Activated CD4-positive, alpha-beta T cell treated with anti-CD3 and anti-CD28 coated beads, Interleukin-2, amount 50 U/mL, for 4 hours (primary cell): ENCODE results near the gene LTBP1.
"Not testable (repeated sequence)": the region's sequence is repeated elsewhere in the genome, so short reads cannot be mapped to it uniquely, and the experiment has no call there.

Source experiments
- DNase-seq, 2 experiments: peaks; one replicate each; pipeline ENCODE4 v3.0.0-alpha.2; 2020

LTBP1 gene

DNA sequence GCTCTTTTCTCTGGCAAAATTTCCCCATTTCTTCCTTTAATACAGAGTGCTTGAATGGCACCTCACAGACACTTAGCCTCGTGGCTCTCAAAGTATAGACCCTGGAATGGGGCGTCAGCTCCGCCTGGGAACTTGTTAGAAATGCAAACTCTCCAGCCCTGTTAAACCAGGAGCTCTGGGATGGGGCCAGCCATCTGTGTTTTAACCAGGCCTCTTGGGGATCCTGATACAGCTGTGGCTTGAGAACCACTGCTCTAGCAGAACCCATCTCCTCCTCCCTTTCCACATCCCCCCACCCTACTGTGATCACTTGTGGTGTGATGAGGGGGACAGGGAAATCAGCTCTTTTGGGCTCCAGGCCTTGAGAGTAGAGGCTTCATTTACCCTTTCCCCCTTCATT, 15.9 kb downstream of the LTBP1 start:
- DNase-seq = no peak

DNA sequence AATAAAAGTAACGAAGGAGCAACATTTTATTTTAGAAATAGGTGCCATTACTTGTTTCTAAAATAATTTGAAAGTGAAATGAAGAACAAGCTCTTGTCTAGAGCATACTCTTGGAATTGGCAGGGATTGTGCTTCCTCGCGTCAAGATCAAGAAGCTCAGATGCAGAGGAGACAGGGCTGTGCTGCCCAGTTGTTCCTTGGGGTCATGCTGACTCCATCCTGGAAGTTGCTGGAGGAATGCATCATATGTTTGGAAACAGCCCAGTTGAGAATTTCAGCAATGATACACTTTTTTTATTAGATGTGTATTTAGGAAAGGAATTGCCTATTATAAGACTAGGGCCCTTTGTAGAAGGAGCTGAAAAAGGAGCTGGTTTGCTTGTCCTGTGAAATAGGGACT, 17.2 kb downstream of the LTBP1 start:
- no peak for DNase-seq

DNA sequence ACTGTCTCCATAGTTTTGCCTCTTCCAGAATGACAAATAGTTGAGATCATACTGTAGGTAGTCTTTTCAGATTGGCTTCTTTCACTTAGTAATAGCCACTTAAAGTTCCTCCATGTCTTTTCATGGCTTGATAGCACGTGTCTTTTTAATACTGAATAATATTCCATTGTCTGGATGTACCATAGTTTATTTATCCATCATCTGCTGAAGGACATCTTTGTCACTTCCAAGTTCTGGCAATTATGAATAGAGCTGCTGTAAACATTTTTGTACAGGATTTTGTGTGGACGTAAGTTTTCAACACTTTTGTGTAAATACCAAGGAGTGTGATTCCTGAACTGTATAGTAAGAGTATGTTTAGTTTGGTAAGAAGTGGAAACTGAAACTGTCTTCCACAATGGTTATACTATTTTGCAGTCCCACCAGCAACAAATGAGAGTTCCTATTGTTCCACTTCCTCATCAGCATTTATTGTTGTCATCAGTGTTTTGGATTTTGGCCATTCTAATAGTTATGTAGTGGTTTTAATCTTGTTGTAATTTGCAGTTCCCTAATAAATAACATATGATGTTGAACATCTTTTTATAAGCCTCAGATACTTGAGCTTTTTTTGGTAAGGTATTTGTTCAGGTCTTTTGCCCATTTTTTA, 18.9 kb downstream of the LTBP1 start:
- DNase-seq = no peak

DNA sequence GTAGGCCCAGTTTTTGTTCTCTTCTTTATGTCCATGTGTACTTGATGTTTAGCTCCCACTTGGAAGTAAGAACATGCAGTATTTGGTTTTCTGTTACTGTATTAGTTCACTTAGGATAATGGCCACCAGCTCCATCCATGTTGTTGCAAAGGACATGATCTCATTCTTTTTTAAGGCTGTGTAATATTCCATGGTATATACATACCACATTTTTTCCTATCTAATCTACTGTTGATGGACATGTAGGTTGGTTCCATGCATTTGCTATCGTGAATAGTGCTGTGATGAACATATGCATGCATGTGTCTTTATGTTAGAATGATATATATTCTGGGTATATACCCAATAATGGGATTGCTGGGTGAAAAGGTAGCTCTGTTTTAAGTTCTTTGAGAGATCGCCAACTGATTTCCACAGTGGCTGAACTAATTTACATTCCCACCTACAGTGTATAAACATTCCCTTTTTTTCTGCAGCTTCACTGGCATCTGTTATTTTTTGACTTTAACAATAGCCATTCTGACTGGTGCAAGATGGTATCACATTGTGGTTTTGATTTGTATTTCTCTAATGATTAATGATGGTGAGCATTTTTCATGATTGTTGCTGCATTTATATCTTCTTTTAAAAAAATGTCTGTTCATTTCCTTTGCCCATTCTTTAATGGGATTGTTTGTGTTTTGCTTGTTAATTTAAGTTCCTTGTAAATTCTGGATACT, 22.9 kb downstream of the LTBP1 start:
- no peak for DNase-seq

DNA sequence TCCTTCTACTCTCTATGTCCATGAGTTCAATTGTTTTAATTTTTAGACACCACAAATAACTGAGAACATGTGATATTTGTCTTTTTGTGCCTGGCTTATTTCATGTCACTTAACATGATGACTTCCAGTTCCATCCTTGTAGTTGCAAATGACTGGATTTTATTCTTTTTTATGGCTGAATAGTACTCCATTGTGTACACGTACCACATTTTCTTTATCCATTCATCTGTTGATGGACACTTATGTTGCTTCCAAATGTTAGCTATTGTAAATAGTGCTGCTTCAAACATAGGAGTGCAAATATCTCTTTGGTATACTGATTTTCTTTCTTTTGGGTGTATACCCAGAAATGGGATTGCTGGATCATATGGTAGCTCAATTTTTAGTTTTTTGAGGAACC, 27.0 kb downstream of the LTBP1 start:
- DNase-seq = not testable (repeated sequence)

DNA sequence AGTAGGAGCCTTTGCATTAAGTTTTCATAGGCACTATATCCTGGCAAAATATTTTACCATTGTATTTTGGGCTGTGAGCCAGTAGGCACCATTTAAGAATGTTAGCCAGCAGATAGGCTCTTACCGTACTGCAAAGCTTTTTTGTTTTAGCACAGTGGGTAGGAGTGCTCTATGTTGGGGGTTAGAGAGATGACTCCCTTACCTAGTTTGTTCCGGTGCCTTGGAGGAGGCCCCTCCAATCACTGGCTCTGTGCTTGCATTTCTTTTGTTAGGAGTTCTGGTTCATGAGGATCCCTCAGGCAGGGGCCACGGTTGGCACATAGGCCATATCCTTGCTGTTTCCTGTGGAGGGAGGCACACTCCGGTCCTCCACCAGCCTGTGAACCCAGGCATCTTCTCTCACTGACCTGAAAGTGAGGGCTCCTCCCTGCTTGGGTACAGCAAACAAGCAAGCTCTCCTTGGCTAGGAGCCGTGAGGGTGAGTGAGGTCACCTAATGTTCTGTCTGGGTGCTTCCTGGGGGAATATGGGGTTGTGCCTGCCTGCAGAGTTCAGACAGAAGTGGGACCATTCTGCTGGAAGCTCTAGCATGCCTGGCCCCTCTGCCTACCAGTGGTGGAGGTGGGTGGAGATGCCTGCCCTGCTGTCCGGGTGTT, 29.8 kb downstream of the LTBP1 start:
- DNase-seq = no peak

DNA sequence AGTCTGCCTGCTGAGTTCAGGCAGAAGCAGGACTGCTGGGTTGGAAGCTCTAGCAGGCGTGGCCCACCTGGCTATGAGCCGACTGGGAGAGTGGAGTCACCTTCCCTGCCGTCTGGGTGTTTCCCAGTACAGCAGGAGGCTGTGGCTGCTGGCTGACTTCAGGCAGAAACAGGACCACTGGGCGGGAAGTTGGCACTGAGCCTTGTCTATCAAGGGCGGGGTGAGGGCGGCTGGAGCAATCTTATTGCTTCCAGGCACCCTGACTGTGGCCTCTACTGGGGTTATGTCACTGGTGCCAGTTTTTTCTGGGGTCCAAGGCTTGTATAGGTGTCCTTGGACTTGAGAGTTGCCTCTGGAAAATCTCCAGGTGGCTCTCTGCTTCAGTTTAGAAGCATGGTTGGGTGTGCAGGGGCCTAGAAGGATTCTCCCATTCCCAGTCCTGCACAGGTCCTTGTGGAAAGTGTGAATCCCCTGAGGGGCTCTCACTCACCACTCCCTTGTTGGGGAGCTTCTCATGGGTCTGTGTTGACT, 30.5 kb downstream of the LTBP1 start:
- DNase-seq = no peak

DNA sequence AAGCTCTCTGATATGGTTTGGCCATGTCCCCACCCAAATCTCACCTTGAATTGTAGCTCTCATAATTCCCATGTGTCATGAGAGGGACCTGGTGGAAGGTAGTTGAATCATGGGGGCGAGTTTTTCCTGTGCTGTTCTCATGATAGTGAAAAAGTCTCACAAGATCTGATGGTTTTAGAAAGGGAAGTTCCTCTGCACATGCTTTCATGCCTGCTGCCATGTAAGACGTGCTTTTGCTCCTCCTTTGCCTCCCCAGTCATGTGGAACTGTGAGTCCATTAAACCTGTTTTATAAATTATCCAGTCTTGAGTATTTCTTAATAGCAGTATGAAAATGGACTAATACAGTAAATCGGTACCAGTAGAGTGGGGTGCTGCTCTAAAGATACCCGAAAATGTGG, 34.9 kb downstream of the LTBP1 start:
- DNase-seq = no peak

DNA sequence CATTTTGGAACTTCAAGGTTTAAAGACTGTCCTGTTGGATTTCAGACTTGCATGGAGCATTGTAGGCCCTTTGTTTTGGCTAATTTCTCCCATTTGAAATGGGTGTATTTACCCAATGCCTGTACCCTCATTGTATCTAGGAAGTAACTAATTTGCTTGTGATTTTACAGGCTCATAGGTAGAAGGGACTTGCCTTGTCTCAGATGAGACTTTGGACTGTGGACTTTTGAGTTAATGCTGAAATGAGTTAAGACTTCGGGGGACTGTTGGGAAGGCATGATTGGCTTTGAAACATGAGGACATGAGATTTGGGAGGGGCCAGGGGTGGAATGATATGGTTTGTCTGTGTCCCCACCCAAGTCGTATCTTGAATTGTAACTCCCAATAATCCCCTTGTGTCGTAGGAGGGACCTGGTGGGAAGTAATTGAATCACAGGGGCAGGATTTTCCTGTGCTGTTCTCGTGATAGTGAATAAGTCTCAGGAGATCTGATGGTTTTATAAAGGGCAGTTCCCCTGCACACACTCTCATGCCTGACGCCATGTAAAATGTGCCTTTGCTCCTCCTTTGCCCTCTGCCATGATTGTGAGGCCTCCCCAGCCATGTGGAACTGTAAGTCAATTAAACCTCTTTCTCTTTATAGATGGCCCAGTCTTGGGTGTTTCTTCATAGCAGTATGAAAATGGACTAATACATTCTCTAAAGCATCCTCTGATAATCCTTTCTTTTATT, 36.6 kb downstream of the LTBP1 start:
- DNase-seq = not testable (repeated sequence)

DNA sequence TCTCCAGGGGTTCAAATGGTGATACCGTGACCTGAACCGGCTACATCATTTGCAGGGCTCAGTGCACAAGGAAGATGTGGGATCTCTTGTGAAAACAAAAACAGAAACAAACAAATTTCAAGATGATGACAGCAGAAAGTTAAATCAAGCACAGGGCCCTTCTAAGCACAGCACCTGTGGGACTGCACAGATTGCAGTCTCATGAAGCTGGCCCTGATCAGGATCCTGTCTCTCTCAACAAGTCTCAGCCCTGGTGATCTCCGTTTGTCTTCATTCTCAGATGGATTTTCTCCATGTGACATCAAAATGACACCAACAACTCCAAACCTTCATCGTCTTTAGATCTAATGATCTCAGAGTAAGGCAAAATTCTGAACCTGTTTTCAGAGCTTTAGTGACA, 39.7 kb downstream of the LTBP1 start:
- no peak for DNase-seq

DNA sequence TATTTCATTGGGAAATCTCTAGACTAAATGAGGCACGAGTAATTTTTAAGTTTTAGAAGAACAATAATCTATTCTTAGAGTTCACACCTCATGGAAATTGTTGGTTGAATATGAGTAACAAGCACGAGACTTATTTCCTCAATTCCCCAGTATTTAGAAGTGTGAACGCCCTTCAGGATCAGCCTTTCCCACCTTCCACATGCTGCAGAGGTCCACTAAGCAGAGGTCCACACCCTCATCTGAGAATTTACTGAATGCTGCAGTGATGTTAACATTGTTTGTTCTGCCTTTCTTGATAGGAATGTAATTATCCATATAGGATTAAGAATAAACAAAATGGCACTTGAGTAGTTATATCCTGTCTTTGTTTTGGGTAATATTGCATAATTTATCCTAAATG, 41.8 kb downstream of the LTBP1 start:
- DNase-seq = no peak

DNA sequence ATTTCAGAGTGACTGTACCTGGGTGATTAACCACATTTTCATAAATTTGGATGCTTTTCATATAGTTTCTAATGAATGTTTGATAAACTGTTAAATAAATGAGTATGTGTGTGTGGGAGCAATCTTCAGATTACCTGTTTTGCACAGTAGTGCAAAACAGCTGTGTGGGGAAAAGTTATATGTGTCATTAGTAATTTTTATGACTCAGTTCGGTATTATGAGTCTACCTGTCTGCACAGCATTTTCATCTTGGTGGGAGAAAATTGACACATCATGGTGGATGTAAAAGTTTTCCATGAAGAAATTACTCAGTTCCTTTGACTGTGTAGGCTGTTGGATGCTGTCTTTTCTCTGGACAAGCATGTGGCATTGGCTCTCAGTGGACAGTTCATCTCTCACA, 43.8 kb downstream of the LTBP1 start:
- no peak for DNase-seq

DNA sequence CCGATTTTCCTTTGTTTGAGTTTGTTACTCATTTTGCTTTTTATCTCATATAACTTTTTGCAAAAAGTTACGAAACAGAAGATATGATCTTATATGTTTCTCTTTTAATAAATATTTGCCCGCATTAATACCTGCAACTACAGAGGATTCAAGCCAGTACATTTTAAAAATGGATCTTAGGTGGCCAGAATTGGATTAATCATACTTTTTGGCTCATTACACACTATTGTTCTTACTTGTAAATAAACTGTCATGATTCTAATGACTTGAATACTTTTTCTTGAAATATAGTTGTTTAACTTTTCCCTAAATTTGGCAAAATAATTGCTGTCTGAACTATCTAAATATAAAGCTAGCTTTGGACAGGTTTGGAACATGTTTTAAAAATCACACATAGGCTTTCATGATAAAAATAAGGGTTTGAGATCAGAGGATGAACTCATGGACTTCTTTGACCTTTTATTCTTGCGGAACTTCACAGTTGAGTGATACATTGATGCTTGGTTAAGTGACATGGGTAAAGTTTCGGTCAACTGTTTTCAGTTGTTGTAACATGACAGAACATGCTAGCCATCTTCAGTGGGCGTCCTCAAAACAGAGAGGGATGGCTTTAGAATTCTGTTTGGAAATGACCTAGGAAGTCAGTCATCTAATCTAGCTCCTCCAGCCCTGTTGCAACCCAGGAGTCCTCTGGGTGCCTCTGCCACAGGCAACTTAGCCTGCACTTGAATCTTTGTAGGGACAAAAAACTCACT, 44.5 kb downstream of the LTBP1 start:
- DNase-seq = no peak

DNA sequence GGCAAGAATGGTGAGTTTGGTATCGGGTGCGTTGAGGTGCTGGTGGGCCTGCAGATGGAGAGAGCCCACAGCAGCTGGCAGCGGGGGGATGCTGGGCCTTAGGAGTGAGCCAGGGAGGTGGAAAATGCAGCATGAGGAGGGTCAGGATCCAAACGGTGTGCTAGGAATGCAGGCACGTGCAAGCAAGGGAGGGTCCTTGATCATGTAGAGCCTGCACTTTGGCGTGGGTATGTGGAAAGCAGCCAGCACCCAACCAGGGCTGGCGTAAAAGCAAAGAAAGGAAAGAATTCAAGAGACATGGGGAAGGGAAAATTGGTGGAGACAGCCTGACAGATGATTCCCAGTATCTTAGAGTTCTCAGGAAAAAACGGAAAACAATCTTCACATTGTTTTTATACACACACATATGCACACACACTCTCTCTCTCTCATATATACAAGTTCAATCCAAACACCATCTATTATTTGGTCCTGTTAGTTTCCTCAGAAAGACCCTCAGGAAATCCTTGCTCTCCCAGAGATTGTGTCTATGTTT, 46.3 kb downstream of the LTBP1 start:
- no peak for DNase-seq

DNA sequence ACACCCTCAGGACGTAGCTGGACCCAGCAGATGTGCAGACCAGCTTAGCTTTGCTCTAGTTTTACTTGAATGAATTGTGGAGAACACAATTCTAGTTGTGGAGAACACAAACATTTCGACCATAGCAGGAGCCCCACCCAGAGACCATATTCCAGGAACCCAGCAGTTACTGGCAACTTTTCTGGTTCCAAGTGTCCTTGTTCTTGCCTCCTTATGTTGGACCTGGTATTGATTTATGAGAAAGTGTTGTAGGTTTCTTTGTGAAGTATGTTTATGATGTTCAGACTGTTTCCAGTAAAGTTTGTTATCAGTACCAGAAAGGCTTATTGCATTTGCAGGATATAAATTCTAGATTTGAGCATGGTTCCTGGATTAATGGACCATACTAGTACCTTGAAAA, 51.0 kb downstream of the LTBP1 start:
- DNase-seq = no peak

DNA sequence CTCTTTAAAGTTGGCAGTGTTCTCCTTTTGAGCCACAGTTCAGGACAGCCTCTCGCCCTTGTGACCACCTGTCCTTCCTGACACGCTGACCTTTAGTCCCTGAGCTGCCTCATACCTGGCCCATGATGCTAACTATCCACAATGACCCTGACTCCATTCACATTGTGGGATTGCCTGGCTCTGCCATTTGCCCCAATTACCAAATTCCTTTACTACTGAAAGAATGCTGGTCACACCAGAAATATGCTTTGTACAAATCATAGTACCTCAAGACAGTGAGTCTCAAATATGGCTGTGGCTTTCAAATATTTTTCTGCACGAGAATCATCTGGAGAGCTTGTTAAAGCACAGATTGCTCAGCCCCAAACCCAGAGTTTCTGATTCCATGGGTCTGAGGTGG, 54.2 kb downstream of the LTBP1 start:
- no peak for DNase-seq

DNA sequence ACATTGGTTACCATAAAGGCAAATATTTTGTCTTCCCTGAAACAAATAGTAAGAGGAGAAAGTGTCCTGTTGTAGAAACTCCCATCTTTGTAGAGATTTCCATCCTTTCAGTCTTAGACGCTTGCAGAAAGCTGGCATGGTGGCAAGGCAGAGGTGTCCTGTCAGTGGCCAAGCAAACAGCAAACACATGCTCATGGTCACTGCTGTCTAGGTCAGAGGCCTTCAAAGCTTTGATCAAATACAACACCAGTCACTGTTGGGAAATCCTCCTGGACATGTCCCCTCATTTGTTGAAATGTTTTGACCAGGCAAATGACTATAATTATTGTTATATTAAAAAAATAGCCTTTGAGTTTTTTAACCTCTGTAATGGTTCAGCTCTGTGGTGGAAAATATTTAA, 55.1 kb downstream of the LTBP1 start:
- DNase-seq = no peak

DNA sequence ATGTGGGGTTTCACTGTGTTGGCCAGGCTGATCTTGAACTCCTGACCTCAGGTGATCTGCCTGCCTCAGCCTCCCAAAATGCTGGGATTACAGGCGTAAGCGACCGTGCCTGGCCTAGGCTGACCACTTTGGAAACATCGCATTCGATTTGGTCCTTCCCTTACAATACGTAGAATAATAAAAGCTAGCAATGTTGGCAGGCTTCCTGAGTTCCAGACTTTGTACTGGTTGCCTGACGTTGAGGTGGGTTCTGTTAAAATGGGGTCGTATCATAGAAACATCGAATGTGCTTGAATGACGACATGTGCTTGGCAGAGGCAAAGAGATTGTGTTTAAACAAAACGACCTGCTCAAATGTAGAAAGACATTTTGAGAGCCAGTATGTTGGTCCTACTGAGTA, 56.1 kb downstream of the LTBP1 start:
- DNase-seq = no peak

DNA sequence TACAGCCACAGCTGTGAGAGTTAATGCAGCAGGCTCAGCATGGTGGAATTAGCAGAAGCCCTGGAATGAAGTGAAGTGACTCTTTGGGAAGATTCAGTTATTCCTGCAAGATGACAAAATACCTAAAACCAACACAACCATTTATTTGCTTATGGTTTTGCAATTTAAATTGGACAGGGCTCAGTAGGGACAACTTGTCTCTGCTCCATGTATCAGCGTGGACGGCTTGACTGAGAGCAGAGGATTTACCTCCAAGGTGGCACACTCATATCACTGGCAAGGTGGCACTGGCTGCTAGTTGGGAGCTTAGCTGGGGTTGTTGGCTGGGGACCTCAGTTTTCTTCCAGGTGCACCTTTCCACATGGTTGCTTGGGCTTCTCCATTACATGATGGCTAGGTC, 58.3 kb downstream of the LTBP1 start:
- no peak for DNase-seq

DNA sequence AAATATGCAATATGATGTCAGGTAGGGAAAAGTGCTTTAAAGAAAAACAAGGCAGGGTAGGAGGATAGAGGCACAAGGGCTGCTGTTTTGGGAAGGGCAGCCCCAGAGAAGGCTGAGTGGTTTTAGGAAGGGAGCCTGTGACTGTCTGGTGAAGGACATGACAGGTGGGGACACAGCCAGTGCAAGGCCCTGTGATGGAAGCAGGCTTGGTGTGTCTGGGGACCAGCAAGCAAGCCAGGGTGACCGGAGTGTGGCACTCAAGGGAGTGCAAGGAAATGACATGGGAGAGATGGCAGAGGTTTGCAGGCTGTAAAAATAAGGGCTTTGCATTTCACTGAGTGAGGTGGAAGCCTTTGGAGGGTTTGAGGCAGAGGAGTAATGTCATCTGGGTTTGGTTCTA, 62.0 kb downstream of the LTBP1 start:
- DNase-seq = no peak

DNA sequence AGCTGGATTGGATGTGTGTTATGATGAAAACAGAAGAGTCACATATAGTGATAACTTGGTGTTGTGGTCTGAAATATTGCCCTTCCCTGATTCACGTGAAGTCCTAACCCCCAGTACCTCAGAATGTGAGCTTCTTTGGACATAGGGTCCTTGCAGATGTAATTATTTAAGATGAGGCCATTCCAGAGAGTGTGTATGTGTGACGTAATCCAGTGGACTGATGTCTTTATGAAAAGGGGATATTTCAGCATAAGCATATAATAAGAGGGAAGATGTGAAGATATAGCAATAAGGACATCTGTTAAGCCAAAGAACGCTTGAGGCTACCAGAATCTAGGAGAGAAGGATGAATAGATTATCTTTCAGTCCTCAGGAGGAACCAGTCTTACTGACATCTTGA, 62.5 kb downstream of the LTBP1 start:
- DNase-seq = no peak

DNA sequence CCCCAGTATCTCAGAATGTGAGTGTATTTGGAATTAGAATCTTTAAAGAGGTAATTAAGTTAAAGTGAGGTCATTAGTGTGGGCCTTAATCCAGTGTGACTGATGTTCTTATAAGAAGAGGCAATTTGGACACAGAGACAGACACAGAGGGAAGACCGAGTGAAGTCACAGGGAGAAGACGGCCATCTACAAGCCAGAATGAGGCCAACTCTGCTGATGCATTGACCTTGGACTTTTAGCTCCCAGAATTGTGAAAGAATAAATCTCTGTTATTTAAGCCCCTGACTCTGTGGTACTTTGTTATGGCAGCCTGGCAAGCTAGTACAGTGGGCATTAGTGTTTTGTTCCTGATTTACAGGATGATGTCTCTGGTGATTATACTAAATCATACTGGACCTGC, 64.6 kb downstream of the LTBP1 start:
- DNase-seq = no peak

DNA sequence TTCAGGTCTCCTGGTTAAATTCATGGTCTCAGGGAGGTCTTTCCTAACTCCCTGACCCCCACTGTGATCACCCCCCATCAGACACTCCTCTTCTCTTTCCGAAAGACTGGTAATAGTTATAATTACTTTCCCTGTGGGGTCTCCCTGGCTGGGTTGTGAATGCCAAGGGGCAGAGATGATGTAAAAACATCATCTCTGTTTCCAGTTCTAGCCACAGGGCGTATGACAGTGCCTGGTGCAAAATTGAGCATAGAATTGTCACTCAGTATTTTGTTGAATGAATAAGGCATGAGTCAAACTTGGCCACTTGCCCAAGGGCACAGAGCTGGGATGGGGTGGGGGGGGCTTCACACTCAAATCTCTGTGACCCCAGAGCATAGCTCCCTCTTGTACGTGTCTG, 65.2 kb downstream of the LTBP1 start:
- no peak for DNase-seq
